22Rv1 (cell line): ENCODE results near the gene AGAP1.

Experiments used
- CTCF ChIP-seq: fragments of 450-650 bp; IDR thresholded peaks from 2 replicates; pipeline ENCODE4 v1.5.1; 2017; ENCODE audit warnings: mild to moderate bottlenecking
- ZFX ChIP-seq: fragments of 450-650 bp; IDR thresholded peaks from 2 replicates; pipeline ENCODE4 v1.6.1; 2017; ENCODE audit warnings: antibody characterized with exemption, borderline replicate concordance

- TF ChIP-seq CTCF: no peak
- TF ChIP-seq ZFX: no peak
Observed at GRCh38 chr2:235505181-235505741, 11.4 kb downstream of the AGAP1 start.
